CD4-positive, alpha-beta T cell treated with Interleukin-15 for 4 hours (primary cell): ENCODE data around the gene PLAGL1.
"Not testable (repeated sequence)": the region's sequence is repeated elsewhere in the genome, so short reads cannot be mapped to it uniquely, and the experiment has no call there.

ENCODE experiments used
- DNase-seq: peaks from one replicate; pipeline ENCODE4 v3.0.0-alpha.2; 2020; ENCODE audit warnings: low spot score

The PLAGL1 gene

GRCh38 chr6:143937668-143937970 lies 70.4 kb downstream of the PLAGL1 start:
- no peak for DNase-seq

- no peak for DNase-seq
Measured at GRCh38 chr6:143936778-143937667, 71.0 kb downstream of the PLAGL1 start.

GRCh38 chr6:143936347-143936746 lies 71.7 kb downstream of the PLAGL1 start:
- no peak for DNase-seq

GRCh38 chr6:143934867-143935266 lies 73.2 kb downstream of the PLAGL1 start:
- no peak for DNase-seq

GRCh38 chr6:143934331-143934730 lies 73.7 kb downstream of the PLAGL1 start:
- DNase-seq, result no peak

GRCh38 chr6:143929975-143930374 lies 78.1 kb downstream of the PLAGL1 start:
- DNase-seq, result no peak

- DNase-seq, result no peak
Measured at GRCh38 chr6:143928853-143929252, 79.2 kb downstream of the PLAGL1 start.

GRCh38 chr6:143917026-143917425 lies 91.0 kb downstream of the PLAGL1 start:
- DNase-seq, result not testable (repeated sequence)

- no peak for DNase-seq
Measured at GRCh38 chr6:143912671-143913070, 95.4 kb downstream of the PLAGL1 start.

GRCh38 chr6:143911028-143911427 lies 97.0 kb downstream of the PLAGL1 start:
- no peak for DNase-seq

GRCh38 chr6:143902827-143903226 lies 105.2 kb downstream of the PLAGL1 start:
- no peak for DNase-seq

- no peak for DNase-seq
Measured at GRCh38 chr6:143901885-143902750, 105.9 kb downstream of the PLAGL1 start.

- no peak for DNase-seq
Measured at GRCh38 chr6:143900358-143900757, 107.7 kb downstream of the PLAGL1 start.

- DNase-seq, result no peak
Measured at GRCh38 chr6:143896126-143896860, 111.8 kb downstream of the PLAGL1 start.

GRCh38 chr6:143894655-143895054 lies 113.4 kb downstream of the PLAGL1 start:
- DNase-seq, result no peak
